Lung (tissue), 12 donors: ENCODE data around the gene ABHD16A. TPM values are rescaled to one million over a fixed set of nuclear protein-coding genes. Genes with fewer than 3 reads are reported as not detected.

ENCODE experiments used
- ATAC-seq: fragments of 200-7000 bp; cut with Tn5 transposase; one replicate; pipeline ENCODE4 v1.9.1; 2020; ENCODE audit warnings: moderate number of reproducible peaks; ENCODE audit not compliant: insufficient read depth, low FRiP score
- DNase-seq, 3 donors: peaks; one replicate each; pipeline ENCODE4 v3.0.0-alpha.2; 2013 to 2017
- H3K27ac ChIP-seq, 2 donors: one replicate each; pipeline ENCODE4 v1.5.1; 2013; ENCODE audit warnings: mild to moderate bottlenecking in 2 of 2, moderate library complexity in 2 of 2, control low read depth in 1 of 2, inconsistent platforms in 1 of 2, low read depth in 1 of 2, low read length in 1 of 2
- H3K27me3 ChIP-seq, 3 donors: one replicate each; pipeline ENCODE4 v1.5.1; 2013; ENCODE audit warnings: low read length in 2 of 3; ENCODE audit not compliant: control insufficient read depth in 3 of 3, insufficient read depth in 3 of 3
- H3K36me3 ChIP-seq, 4 donors: one replicate each; pipeline ENCODE4 v1.5.1; 2013; ENCODE audit warnings: low read length in 4 of 4, mild to moderate bottlenecking in 1 of 4, moderate library complexity in 1 of 4; ENCODE audit not compliant: control insufficient read depth in 4 of 4, insufficient read depth in 4 of 4
- H3K4me1 ChIP-seq, 5 donors: one replicate each; pipeline ENCODE4 v1.5.1; 2013; ENCODE audit warnings: low read length in 5 of 5, mild to moderate bottlenecking in 2 of 5, moderate library complexity in 1 of 5; ENCODE audit not compliant: control insufficient read depth in 5 of 5, insufficient read depth in 5 of 5
- H3K4me3 ChIP-seq: one replicate; pipeline ENCODE4 v1.5.1; 2013; ENCODE audit warnings: mild to moderate bottlenecking, control low read depth, moderate library complexity
- H3K9ac ChIP-seq, 2 donors: one replicate each; pipeline ENCODE4 v1.5.1; 2013; ENCODE audit warnings: low read length in 2 of 2, control low read depth in 1 of 2; ENCODE audit not compliant: insufficient read depth in 1 of 2
- H3K9me3 ChIP-seq, 4 donors: one replicate each; pipeline ENCODE4 v1.5.1; 2013; ENCODE audit warnings: low read length in 3 of 4, mild to moderate bottlenecking in 1 of 4, moderate library complexity in 1 of 4; ENCODE audit not compliant: control insufficient read depth in 4 of 4, insufficient read depth in 3 of 4
- CTCF ChIP-seq: IDR thresholded peaks from 2 replicates; pipeline ENCODE4 v1.5.1; 2012; ENCODE audit warnings: mild to moderate bottlenecking; ENCODE audit errors: control extremely low read depth, extremely low read depth
- WGBS, 2 donors: extraction: QIAGEN DNeasy Blood & Tissue Kit; methylation state at CpG; one replicate each; pipeline ENCODE4 v1.1.7; 2013; 5-methylcytosine and 5-hydroxymethylcytosine counted together
- polyA plus RNA-seq, 2 donors: library from polyadenylated mRNA; stranded (reverse); fragments of 200-250 nt; gene quantifications; one replicate each; pipeline ENCODE4 v1.2.1, GENCODE V29; 2013
- total RNA-seq, 2 donors: library from RNA; depleted of rRNA in 1 of 2; stranded (reverse); fragments of >200 nt in 1 of 2; gene quantifications; one replicate each; pipeline ENCODE4 v1.2.1, GENCODE V29; 2014 to 2021
- donor health status: control.
- donor health status: control.
- donor health status: Bipolar disorder and iron deficiency.
- donor health status: healthy.
- donor health status: DM: yes; HTN: yes; CAD: no.

Gene ABHD16A
- total and polyA plus RNA-seq, 4 donors: 30.6 to 68.6 (median 53.6) TPM

GRCh38 chr6:31730631-31731086, 27.5 kb upstream of the ABHD16A start:
- DNase-seq: no peak
- ATAC-seq: no peak
- 91% methylated on average over 11 of the region's 11 CpGs for WGBS, 2 donors
- no peak overlapping the region for H3K9ac ChIP-seq
- H3K4me1 ChIP-seq: peaks cover 0 to 25% (median 7%) of the 10 kb centered on the region in 5 donors
- no peak for TF ChIP-seq CTCF
- H3K27me3 ChIP-seq: no peaks in the 10 kb centered on the region
- H3K27ac ChIP-seq: peak overlapping the region; percentile 90 to 93
- H3K9me3 ChIP-seq: no peaks in the 10 kb centered on the region
- no peak overlapping the region for H3K4me3 ChIP-seq
- peaks cover 9 to 47% (median 35%) of the 10 kb centered on the region in 4 donors for H3K36me3 ChIP-seq

- no peak for TF ChIP-seq CTCF
- Histone ChIP-seq H3K36me3 (peaks cover 9 to 47% (median 36%) of the 10 kb centered on the region in 4 donors), H3K9me3 (no peaks in the 10 kb centered on the region), H3K4me1 (peaks cover 0 to 25% (median 7%) of the 10 kb centered on the region in 5 donors), H3K4me3 (peak overlapping the region; percentile 36), H3K9ac (peak overlapping the region; percentile 70 to 78), H3K27me3 (no peaks in the 10 kb centered on the region), H3K27ac (peak overlapping the region; percentile 90 to 93)
- ATAC-seq (peak; percentile 80), DNase-seq (peak; percentile 97)
- 3 to 4% methylated on average over 37 to 46 of the region's 46 CpGs for WGBS, 2 donors
These were observed 27.0 kb upstream of the ABHD16A start for GRCh38 chr6:31729979-31730630.

GRCh38 chr6:31729515-31729978, 26.4 kb upstream of the ABHD16A start:
- ATAC-seq: peak; percentile 77
- Histone ChIP-seq H3K27me3 (no peaks in the 10 kb centered on the region), H3K9ac (peak overlapping the region; percentile 70 to 78), H3K4me1 (peaks cover 0 to 20% (median 7%) of the 10 kb centered on the region in 5 donors), H3K27ac (peak overlapping the region; percentile 90 to 93), H3K36me3 (peaks cover 9 to 47% (median 36%) of the 10 kb centered on the region in 4 donors), H3K4me3 (peak overlapping the region; percentile 36), H3K9me3 (no peaks in the 10 kb centered on the region)
- 0 to 1% methylated on average over 29 of the region's 29 CpGs for WGBS, 2 donors
- peak; percentile 94 to 97 (median 95) for DNase-seq
- peak; percentile 37 for TF ChIP-seq CTCF
